Stimulated activated memory B cell treated with anti-CD40 and anti-IgM and Interleukin-4, amounts not matched to agents 10 μg/mL and 1 μg/mL and 100 μg/mL, for 72 hours (primary cell): ENCODE measurements around the gene TUBGCP6.
"Not testable (repeated sequence)": the region's sequence is repeated elsewhere in the genome, so short reads cannot be mapped to it uniquely, and the experiment has no call there.

Experiments used
- ATAC-seq: fragments of 150-1000 bp; cut with Tn5 transposase; 2 replicates; pipeline ENCODE4 v1.10.0; 2021
- H3K27ac Mint-ChIP-seq: one replicate; pipeline ENCODE4 v1.8.0; 2022; ENCODE audit warnings: mild to moderate bottlenecking, mixed read lengths
- H3K27me3 Mint-ChIP-seq: one replicate; pipeline ENCODE4 v1.8.0; 2022; ENCODE audit warnings: mixed read lengths
- H3K36me3 Mint-ChIP-seq: one replicate; pipeline ENCODE4 v1.8.0; 2022; ENCODE audit warnings: mixed read lengths
- H3K4me1 Mint-ChIP-seq: one replicate; pipeline ENCODE4 v1.8.0; 2022; ENCODE audit warnings: mixed read lengths
- H3K4me3 Mint-ChIP-seq: one replicate; pipeline ENCODE4 v1.8.0; 2022; ENCODE audit warnings: mild to moderate bottlenecking, moderate library complexity, mixed read lengths
- H3K9me3 Mint-ChIP-seq: one replicate; pipeline ENCODE4 v1.8.0; 2022; ENCODE audit warnings: mixed read lengths

TUBGCP6 gene

DNA sequence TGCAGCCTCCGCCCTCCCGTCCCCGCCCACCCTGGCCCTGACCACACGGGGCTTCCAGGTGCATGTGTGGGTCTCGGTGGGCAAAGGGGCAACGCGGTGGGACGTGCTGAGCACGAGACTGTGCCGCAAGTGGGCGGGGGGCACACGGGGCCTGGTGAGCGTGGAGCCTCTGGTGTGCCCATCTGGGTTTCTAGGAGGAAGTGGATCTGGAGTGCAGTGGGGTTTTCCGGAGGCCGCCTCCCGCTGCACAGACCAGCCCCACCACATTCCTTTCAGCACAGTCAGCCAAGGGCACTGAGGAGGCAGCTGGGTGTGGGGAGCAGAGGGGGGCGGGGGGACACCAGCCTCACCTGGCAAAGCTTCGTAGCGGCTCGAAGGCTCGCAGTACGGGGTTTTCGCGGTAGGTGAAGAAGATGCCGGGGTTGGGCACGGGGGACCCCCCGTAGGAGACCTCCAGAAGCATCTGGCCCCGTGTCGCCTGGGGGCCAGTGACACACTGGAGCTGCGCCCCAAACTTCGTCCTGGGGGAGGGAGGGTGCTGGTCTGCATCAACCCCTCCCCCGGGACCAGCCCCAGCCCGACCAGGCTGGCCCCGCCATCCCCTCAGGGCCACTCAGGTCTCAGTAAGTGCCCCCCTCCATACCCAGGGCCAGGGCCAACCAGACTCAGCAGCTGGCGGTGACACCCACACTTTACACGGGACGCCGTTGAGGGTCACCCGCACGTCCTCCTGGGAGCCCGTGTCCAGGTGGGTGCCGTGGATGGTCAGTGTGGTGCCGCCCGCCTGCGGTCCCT lies 37.7 kb upstream of the TUBGCP6 start:
- Mint-ChIP-seq H3K36me3 (peaks cover 6% of the 10 kb centered on the region), H3K9me3 (no peaks in the 10 kb centered on the region), H3K27me3 (peaks cover 8% of the 10 kb centered on the region), H3K4me1 (no peaks in the 10 kb centered on the region), H3K27ac (no peak overlapping the region), H3K4me3 (no peak overlapping the region)
- no peak for ATAC-seq

DNA sequence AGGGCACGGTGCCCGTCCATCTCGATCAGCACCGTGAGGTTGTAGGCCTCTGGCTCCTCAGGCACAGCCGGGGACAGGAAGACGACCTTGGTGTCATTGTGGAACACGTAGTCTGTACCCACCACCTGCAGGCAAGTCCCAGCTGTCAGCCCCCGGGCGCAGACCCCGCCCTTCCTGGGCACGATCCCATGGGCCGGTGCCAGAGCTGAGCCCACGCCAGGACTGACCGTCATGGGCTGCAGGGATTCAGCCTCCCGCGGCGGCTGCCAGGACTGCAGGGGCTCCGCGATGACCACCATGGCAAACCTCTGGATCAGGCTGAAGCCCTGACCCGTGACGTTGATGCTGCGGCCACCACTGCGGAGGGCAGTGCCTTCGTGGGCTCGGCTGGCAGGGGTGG lies 37.1 kb upstream of the TUBGCP6 start:
- Mint-ChIP-seq H3K4me3 (no peak overlapping the region), H3K27ac (no peak overlapping the region), H3K27me3 (peaks cover 8% of the 10 kb centered on the region), H3K9me3 (no peaks in the 10 kb centered on the region), H3K4me1 (no peaks in the 10 kb centered on the region), H3K36me3 (peaks cover 6% of the 10 kb centered on the region)
- no peak for ATAC-seq

DNA sequence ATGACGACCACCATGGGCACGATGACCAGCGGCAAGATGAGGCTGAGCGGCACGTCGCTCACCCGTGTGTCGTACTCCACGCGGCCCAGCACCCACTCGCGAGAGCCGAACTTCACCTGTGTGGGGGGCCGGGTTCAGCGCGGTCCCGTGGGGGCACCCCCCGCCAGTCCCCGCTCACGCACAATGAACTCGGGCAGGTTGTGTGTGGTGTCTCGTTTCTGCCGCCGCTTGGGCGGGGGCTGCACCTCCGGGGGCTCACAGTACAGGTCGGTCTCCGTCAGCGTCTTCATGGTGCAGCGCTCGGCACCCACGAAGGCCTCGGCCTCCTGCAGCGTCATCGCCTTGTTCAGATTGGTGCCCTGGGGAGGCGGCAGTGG lies 36.5 kb upstream of the TUBGCP6 start:
- no peaks in the 10 kb centered on the region for H3K9me3 Mint-ChIP-seq
- H3K27me3 Mint-ChIP-seq, result peaks cover 8% of the 10 kb centered on the region
- H3K36me3 Mint-ChIP-seq, result peaks cover 6% of the 10 kb centered on the region
- ATAC-seq, result no peak
- H3K4me3 Mint-ChIP-seq, result no peak overlapping the region
- no peaks in the 10 kb centered on the region for H3K4me1 Mint-ChIP-seq
- no peak overlapping the region for H3K27ac Mint-ChIP-seq

DNA sequence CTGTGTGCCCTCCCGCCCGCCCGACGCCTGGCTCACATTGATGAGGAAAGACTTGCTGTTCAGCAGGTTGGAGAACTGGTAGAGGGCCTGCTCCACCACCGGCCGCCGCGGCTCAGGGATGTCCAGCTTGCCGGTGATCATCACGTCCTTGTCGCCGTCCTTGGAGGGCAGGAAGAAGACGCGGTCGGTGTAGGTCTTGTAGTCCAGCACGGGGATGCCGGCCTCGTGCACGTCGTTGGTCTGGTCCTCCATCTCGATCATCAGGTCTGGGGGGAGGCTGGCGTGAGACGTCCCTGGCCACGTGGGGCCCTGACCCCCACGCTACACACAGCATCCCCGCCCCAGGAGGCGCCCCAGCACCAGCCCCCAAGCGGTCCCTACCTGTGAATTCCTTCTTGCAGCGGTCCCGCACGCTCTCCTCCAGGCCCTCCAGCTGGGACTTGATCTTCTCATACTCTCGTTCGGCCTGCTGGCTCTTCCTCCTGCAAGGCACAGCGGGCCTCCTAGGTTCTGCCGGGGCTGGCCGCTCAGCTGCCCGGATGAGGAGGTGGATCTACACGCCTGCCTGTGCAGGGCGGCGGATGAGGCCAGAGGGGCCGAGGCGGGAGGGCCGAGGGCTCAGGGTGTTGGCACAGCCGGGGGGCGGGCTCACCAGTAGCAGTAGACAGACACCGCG lies 36.0 kb upstream of the TUBGCP6 start:
- no peaks in the 10 kb centered on the region for H3K9me3 Mint-ChIP-seq
- H3K27ac Mint-ChIP-seq, result no peak overlapping the region
- H3K4me1 Mint-ChIP-seq, result no peaks in the 10 kb centered on the region
- peaks cover 8% of the 10 kb centered on the region for H3K27me3 Mint-ChIP-seq
- peaks cover 6% of the 10 kb centered on the region for H3K36me3 Mint-ChIP-seq
- H3K4me3 Mint-ChIP-seq, result no peak overlapping the region
- no peak for ATAC-seq

DNA sequence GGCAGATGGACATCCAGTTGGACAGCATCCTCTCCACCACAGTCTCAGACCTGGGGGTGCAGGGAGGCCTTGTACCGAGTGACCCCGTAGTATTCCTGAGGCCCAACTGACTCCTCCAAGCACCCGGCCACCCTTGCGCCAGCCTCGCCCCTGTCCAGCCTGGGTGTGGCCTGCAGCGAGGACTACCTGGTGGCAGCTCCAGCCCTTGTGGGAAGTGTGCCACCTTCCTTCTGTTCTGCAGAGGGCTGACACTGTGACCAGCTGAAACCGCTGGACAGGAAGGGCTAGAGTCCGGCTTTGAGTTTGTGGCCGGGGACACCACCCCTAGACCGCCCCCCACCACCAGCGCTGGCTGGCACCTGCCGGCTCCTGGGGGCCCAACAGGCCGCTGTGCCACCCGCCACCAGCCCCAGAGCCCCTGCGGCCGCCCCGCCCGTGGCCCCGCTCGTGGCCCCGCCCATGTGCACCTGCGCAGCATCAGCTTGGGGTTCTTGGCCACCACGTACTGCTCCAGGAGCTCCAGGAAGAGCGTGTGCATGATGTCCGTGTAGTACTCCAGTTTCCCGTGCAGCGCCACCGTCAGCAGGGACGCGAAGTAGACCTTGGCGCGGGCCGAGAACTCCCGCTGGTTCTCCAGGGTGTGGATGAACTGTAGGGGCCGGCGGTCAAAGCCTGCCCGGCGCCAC lies 35.3 kb upstream of the TUBGCP6 start:
- no peak overlapping the region for H3K4me3 Mint-ChIP-seq
- H3K27me3 Mint-ChIP-seq, result peaks cover 8% of the 10 kb centered on the region
- H3K4me1 Mint-ChIP-seq, result no peaks in the 10 kb centered on the region
- H3K27ac Mint-ChIP-seq, result no peak overlapping the region
- no peaks in the 10 kb centered on the region for H3K9me3 Mint-ChIP-seq
- no peak for ATAC-seq
- H3K36me3 Mint-ChIP-seq, result peaks cover 6% of the 10 kb centered on the region

DNA sequence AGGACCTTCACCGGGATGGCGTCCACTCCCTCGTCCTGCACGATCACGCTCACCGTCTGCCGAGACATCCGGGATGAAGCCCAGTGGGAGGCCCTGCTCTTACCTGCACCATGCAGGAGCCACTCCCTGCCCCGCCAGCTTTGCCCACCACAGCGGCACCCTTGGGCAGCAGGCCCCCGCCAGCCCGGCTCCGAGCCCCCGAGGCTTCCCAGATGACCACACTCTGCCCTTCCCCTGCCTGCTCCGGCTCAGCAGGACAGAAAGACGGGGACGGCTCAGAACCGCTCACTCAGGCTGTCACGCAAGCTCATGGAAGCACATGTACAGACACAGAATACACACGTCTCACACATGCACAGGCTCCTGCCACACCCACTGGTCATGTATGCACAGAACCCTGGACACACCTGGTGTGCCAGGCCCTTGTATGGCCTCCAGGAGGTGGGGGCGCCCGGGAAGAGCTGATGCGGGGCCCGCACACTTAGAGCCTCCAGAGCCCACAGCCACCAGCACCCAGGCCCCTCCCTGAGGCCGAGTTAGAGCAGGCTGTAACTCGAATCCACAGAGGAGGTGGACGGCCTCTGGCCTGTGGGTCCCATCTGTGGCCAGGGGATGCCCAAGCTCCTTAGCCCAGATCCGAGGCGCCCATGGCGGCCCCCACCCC lies 34.3 kb upstream of the TUBGCP6 start:
- no peak overlapping the region for H3K4me3 Mint-ChIP-seq
- no peaks in the 10 kb centered on the region for H3K9me3 Mint-ChIP-seq
- H3K27me3 Mint-ChIP-seq, result no peaks in the 10 kb centered on the region
- H3K4me1 Mint-ChIP-seq, result peaks cover 2% of the 10 kb centered on the region
- no peak for ATAC-seq
- no peak overlapping the region for H3K27ac Mint-ChIP-seq
- H3K36me3 Mint-ChIP-seq, result peaks cover 6% of the 10 kb centered on the region

DNA sequence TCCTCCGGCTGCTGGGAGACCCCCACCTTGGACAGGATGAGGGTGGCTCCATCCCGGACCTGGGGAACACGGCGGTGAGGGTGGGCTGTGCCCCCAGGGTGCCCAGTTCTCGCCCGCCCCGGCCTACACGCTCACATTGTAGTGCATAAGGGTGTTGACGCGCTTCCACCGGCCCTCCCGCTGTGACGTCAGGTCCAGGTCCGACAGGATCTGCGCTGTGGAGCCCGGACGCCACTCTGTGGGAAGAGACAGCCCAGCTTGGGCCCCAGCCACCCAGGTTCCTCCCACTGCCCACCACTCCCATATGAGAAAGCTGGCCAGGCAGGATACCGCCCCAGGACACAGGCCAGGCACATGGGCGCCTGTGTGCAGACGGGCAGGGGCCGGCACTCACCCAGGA lies 33.6 kb upstream of the TUBGCP6 start:
- Mint-ChIP-seq H3K36me3 (peaks cover 6% of the 10 kb centered on the region), H3K4me3 (no peak overlapping the region), H3K27me3 (no peaks in the 10 kb centered on the region), H3K4me1 (peaks cover 4% of the 10 kb centered on the region), H3K9me3 (no peaks in the 10 kb centered on the region), H3K27ac (no peak overlapping the region)
- no peak for ATAC-seq

DNA sequence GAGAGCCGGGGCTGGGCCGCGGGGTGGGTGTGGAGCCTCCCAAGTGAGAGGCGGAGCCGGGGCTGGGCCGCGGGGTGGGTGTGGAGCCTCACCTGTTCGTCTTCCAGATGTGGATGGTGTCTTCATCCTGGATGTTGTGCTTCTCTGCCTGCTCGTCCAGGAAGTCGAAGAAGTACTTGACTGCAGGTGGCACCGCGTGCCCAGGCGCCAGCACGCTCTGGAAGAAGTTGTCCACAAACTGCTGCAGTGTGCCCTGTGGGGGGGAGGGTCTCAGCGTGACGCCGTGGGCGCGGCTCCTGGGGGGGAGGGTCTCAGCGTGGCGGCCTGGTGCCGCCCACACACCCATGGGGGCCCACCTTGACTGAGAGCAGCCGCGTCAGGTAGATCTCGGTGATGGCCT lies 32.9 kb upstream of the TUBGCP6 start:
- peaks cover 4% of the 10 kb centered on the region for H3K4me1 Mint-ChIP-seq

DNA sequence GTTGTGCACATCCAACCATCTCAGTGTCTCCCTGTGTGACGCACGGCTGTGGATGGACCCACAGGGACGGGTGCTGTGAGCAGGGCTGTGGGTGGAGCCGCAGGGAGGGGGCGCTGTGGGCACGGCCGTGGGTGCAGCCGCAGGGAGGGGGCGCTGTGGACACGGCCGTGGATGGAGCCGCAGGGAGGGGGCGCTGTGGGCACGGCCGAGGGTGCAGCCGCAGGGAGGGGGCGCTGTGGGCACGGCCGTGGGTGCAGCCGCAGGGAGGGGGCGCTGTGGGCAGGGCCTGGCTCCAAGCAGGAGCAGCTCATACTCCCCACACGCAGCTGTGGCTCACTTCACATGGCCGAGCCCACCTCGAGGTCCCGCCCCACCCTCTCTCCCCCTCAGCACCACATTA lies 31.3 kb upstream of the TUBGCP6 start:
- no peaks in the 10 kb centered on the region for H3K9me3 Mint-ChIP-seq
- H3K4me3 Mint-ChIP-seq, result no peak overlapping the region
- no peak overlapping the region for H3K27ac Mint-ChIP-seq
- H3K36me3 Mint-ChIP-seq, result peaks cover 5% of the 10 kb centered on the region
- no peaks in the 10 kb centered on the region for H3K27me3 Mint-ChIP-seq
- peak; percentile 75 for ATAC-seq
- peaks cover 4% of the 10 kb centered on the region for H3K4me1 Mint-ChIP-seq

More for the DNA sequence above, 32.9 kb upstream of the TUBGCP6 start:
- H3K36me3 Mint-ChIP-seq, result peaks cover 6% of the 10 kb centered on the region
- H3K4me3 Mint-ChIP-seq, result no peak overlapping the region
- no peaks in the 10 kb centered on the region for H3K9me3 Mint-ChIP-seq
- H3K27me3 Mint-ChIP-seq, result no peaks in the 10 kb centered on the region
- ATAC-seq, result no peak
- H3K27ac Mint-ChIP-seq, result no peak overlapping the region

DNA sequence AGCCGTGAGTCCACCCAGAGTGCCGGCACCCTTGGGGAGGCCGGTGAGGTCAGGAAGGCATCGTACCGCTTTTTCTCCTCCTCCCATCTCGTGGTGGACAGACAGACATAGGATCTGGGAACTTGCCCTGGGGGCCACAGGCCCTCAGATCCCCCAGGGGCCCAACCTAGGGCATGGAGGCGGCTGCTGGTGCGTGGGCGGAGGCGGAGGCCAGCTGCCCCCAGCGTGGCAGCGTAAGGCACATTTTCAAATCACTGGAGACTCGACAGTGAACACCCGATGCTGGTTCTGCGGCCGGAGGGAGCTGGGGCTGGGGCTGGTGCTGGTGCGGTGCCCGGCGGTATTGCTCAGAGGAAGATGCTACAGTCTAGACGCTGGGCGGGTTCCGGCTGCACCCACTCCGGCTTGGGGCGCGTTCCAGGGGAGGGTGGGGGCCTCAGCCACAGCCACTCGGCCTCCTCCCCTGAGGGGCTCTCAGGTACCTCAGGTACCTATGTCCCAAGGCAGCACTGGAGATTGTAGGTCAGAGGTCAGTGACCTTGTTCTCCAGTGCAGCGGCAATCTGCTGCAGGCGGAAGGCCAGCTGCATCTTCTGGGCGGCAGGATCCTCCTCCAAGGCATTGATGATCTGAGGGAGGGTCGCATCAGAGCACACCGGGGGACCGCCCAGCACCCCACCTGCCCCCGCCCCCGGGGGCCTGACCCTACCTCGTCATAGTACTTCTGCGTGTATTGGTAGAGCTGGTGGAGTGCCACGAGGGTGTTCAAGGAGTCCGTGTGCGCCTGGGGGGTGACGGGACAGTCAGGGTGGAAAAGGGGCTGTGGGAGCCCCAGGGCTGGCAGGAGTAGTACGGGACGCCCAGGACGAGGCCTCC lies 30.6 kb upstream of the TUBGCP6 start:
- peak overlapping the region; percentile 30 for H3K27ac Mint-ChIP-seq
- H3K4me3 Mint-ChIP-seq, result no peak overlapping the region
- no peak for ATAC-seq
- peaks cover 8% of the 10 kb centered on the region for H3K4me1 Mint-ChIP-seq
- H3K36me3 Mint-ChIP-seq, result no peaks in the 10 kb centered on the region
- H3K9me3 Mint-ChIP-seq, result no peaks in the 10 kb centered on the region
- H3K27me3 Mint-ChIP-seq, result no peaks in the 10 kb centered on the region

DNA sequence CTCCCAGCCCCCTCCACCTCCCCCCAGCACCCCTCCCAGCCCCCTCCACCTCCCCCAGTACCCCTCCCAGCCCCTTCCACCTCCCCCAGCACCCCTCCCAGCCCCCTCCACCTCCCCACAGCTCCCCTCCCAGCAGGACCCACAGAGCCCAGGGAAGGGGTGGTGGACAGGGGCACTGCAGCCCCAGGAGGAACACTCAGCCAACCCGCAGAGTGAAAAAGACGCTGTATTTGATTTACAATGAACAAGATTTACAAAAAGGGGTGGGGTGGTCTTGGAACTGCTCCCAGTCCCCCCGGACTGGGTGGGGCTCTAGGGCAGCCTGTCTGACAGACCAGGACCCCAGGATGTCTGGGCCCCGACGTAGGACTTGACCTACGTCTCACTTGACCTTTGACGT lies 29.9 kb upstream of the TUBGCP6 start:
- Mint-ChIP-seq H3K9me3 (no peaks in the 10 kb centered on the region), H3K4me3 (no peak overlapping the region), H3K27ac (peak overlapping the region; percentile 30), H3K27me3 (no peaks in the 10 kb centered on the region), H3K4me1 (peaks cover 8% of the 10 kb centered on the region), H3K36me3 (no peaks in the 10 kb centered on the region)
- ATAC-seq, result no peak

DNA sequence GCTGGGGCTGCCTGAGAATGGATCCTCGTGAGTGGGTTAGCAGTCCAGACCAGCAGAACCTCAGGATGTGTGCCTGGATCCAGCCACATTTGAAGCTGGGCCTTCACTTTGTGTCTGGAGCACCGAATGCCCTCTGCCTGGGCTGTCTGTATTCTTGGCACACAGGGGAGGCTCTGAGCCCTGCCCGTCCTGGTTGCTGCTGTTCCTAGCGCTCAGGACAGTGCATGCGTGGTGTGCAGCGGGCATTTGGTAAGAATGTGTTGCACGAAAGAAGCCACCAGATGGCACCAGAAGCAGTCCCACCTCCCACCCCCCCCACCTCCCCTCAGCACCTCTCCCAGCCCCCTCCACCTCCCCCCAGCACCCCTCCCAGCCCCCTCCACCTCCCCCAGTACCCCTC lies 29.5 kb upstream of the TUBGCP6 start:
- no peak overlapping the region for H3K27ac Mint-ChIP-seq
- peaks cover 12% of the 10 kb centered on the region for H3K4me1 Mint-ChIP-seq
- no peak overlapping the region for H3K4me3 Mint-ChIP-seq
- ATAC-seq, result no peak
- no peaks in the 10 kb centered on the region for H3K36me3 Mint-ChIP-seq
- no peaks in the 10 kb centered on the region for H3K9me3 Mint-ChIP-seq
- H3K27me3 Mint-ChIP-seq, result no peaks in the 10 kb centered on the region

DNA sequence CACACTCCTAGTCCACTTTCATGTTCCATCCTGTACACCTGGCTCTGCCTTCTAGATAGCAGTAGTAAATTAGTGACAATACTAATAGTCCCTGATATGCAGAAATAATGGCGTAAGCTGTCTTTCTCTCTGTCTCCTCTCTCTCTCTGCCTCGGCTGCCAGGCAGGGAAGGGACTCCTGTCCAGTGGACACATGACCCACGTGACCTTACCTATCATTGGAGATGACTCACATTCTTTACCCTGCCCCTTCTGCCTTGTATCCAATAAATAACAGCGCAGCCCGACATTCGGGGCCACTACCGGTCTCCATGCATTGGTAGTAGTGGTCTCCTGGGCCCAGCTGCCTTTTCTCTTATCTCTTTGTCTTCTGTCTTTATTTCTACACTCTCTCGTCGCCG lies 29.0 kb upstream of the TUBGCP6 start:
- not testable (repeated sequence) for ATAC-seq, H3K27me3 Mint-ChIP-seq, H3K27ac Mint-ChIP-seq, H3K9me3 Mint-ChIP-seq, H3K4me3 Mint-ChIP-seq, H3K36me3 Mint-ChIP-seq
- peaks cover 17% of the 10 kb centered on the region for H3K4me1 Mint-ChIP-seq

DNA sequence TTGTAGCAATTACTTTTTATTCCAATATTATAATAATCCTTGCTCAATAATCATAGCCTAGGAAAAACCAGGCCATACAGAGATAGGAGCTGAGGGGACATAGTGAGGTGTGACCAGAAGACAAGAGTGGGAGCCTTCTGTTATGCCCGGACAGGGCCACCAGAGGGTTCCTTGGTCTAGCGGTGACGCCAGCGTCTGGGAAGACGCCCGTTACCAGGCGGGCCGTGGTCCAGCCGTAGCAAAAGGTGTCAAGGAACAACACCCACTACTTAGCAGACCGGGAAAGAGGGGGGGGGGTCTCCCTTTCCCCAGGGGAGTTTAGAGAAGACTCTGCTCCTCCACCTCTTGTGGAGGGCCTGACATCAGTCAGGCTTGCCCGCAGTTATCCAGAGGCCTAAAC lies 28.5 kb upstream of the TUBGCP6 start:
- not testable (repeated sequence) for H3K27ac Mint-ChIP-seq, H3K9me3 Mint-ChIP-seq, H3K36me3 Mint-ChIP-seq

More for the DNA sequence above, 28.5 kb upstream of the TUBGCP6 start:
- H3K27me3 Mint-ChIP-seq, ATAC-seq, H3K4me3 Mint-ChIP-seq: not testable (repeated sequence)
- peaks cover 21% of the 10 kb centered on the region for H3K4me1 Mint-ChIP-seq
